Activated gamma-delta T cell (primary cell): ENCODE data around the gene RFC5.
"Not testable (repeated sequence)": the region's sequence is repeated elsewhere in the genome, so short reads cannot be mapped to it uniquely, and the experiment has no call there.

Experiments used
- DNase-seq: peaks from one replicate; lab custom pipeline; 2025; lab: John Stamatoyannopoulos, UW
- total RNA-seq, 2 donors: gene quantifications; one replicate each; lab custom pipeline; 2026; lab: John Stamatoyannopoulos, UW

RFC5 gene
- 31.1 to 32.4 reads per million in 2 donors for total RNA-seq

DNA sequence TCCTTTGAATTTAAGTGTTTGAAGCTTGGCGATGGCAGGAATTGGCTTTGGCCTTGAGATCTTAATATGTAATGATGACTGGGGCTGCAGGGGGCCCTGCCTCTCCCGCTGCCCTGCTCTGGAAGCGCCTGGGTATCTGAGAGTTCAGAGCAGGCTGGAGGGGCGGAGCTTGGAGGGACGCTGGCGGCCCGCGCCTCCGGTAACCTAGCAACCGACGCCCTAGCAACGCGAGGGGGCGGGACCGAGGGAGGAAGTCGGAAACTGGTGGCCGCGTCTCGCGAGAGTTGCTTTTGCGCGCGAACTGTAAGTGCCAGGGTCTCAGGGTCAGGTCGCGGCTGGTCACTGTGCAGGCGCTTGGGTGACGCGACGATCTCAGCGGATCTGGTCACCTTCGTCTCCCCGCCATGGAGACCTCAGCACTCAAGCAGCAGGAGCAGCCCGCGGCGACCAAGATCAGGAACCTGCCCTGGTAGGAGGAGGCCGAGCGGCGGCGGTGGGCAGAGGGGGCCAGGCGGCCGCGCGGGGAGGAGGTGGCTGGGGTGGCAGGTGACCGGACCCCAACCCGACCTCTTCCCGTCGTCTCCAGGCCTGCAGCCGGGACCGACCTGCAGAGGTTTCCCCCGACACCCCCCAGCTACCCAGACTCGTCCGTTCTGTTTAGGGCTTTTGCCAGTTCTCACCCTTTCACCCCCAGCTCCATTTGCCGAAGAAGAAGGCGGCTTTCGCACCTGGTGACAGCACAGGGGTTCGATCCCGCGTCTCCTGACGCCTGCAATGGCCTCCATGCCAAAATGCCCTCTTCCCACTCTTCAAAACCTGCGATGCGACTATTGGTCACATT, at the start of gene RFC5:
Gene RFC5, plus strand, starts transcription at position 280 of the 841 bp plus-strand sequence. Its CDS starts 125 bp downstream, at position 405.
- peak; percentile 92 for DNase-seq

GRCh38 chr12:117967043-117967442, 49.5 kb upstream of the RFC5 start:
- no peak for DNase-seq

- no peak for DNase-seq
These were observed 49.0 kb upstream of the RFC5 start for GRCh38 chr12:117967512-117967911.

DNA sequence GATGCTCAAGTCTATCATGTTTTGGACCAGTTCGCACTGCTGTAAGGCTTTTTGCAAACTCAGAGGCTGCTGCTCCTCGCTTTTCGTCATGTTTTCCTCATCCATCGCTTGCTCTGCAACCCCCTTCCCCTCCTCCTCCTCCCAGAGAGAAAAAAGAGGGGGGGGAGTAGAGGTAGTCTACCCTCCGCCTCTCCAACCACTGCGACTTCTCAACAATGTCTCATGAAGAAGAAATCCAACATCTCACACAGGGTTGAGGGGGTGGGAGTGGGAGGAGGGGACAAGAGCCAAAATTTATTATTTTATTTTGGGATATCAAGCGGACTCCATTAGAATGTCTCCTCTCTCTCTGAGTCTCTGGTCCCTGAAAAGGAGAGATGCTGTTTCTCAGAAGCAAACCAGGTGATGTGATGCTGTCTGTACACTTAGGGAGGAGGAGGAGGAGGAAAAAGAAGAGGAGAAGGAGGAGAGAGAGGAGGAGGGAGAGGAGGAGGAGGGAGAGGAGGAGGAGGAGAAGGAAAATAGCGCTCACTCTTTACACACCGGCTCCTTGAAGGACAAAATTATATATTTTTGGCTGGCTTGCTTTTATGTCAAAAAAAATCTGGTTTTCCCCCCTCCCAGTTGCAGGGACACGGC, 48.2 kb upstream of the RFC5 start:
- no peak for DNase-seq

GRCh38 chr12:117968826-117969659, 47.5 kb upstream of the RFC5 start, which contains the start of gene KSR2:
Gene KSR2 (minus strand): TSS chr12:117968990. CDS start chr12:117968255, 735 bp downstream.
- DNase-seq = no peak

GRCh38 chr12:117970334-117970733, 46.2 kb upstream of the RFC5 start:
- no peak for DNase-seq

DNA sequence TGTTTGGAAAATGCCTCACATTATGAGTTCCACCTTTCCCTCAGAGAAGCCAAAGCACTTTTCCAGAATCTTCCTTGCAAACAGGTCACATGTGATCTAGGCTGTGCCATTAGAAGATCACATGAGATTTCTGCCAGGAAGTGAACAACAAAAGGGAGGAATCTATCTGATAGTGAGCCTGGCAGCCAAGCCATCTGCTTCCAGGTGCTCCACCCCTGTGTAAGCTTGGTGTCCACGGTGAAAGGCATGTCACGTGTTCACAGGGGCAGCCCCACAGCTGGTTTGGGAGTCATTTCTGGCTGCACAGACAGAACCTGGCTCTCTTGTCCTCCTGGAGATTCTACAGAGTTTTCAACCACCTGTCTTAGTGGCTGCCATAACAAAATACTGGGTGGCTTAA, 44.2 kb upstream of the RFC5 start:
- DNase-seq = no peak

DNA sequence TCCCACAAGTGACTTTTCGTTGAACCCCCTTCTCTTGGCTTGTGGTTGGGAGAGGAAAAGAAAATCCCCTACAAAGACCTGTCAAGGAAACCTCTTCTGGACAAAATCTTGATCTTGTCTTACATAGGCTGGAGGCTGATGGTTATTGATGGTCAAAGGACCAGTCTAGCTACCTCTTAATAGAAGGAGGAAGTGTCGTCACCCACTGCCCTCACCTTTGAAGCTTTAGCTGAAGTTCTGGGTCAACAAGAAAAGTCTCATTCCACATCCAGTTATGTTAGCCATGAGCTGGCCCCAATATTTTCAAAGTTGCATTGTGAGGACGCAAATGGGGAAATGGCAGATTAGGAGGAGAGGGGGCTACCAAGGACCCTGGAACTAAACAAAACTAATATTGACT, 41.5 kb upstream of the RFC5 start:
- no peak for DNase-seq

DNA sequence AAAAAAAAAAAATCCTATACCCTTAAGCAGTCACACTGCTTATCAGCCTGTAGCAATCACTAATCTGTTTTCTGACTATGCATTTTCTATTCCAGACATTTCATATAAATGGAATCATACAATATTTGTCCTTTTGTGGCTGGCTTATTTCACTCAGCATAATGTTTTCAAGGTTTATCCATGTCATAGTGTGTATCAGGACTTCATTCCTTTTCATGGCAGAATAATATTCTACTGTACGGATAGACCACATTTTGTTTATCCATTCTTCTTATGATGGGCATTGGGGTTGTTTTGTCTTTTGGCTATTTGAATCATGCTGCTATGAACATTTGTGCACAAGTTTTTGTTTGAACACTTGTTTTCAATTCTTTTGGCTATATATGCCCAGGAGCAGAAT, 39.1 kb upstream of the RFC5 start:
- no peak for DNase-seq

DNA sequence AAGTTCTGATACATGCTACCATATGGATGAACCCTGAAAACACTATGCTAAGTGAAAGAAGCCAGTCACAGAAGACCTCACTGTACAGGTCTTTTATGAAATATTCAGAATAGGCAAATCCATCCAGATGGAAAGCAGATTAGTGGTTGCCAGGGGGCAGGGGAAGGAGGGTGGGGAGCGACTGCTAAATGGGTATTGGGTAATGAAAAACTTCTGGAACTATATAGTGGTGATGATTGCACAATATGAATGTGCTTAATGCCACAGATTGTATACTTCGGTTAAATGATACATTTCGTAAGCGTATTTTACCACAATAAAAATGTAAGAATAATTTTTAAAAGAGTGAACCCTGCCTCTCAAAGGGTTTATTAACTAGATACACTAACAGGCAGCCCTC, 35.9 kb upstream of the RFC5 start:
- no peak for DNase-seq

- no peak for DNase-seq
These were observed 35.2 kb upstream of the RFC5 start for GRCh38 chr12:117981267-117981666.

- no peak for DNase-seq
These were observed 31.3 kb upstream of the RFC5 start for GRCh38 chr12:117985182-117985581.

DNA sequence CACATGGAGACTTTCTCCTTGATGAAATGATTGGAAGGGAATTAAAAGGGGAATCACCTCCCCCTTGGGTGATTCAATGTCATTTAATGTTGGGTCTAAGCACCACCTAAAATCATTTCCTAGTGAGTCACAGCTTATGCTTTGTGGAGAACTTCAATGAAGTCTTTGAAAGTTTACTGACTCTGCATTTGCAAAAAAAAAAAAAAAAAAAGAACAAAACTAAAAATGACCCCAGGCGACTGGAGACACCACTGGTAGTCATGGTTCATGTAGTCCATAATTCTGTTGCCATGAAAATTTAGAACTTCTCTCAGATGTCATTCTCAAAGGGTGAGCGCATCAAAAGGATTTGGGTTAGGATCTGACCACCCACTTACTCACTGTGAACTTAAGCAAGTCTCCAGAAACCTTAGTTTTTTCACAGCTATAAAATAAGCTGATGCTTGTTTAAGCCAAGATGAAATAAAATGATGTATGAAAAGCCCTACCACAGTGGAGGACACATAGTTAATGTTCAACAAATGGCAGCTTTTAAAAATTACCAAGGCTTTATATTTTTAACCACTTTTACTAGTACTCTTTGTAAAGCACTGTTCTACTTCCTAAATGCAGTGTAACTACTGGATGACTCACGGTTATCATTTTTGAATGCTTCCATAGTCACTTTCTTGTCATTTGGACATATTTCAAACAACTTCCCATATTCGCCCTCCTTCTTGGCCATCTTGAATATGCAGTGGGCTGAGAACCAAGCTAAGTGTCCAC, 29.6 kb upstream of the RFC5 start:
- no peak for DNase-seq

- DNase-seq = no peak
These were observed 21.7 kb upstream of the RFC5 start for GRCh38 chr12:117994551-117995438.

- no peak for DNase-seq
These were observed 17.8 kb upstream of the RFC5 start for GRCh38 chr12:117998719-117999118.

GRCh38 chr12:117999806-118000205, 16.7 kb upstream of the RFC5 start:
- not testable (repeated sequence) for DNase-seq

DNA sequence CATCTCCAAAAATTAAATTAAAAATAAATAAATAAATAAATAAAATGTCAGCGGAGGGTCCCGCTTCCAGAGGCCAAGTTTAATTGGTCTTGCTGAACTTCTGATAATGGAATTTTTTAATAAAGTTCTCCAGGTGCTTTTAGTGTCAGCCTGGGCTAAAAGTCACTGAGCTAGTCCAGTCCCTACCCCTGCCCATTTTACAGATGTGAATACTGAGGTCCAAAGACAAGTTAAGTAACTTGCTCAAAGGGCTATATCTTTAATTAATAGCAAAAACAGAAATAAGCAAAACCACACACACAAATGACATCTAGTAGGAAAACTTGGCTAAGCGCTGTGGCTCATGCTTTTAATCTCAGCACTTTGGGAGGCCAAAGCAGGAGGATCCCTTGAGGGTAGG, 5.6 kb upstream of the RFC5 start:
- no peak for DNase-seq

- DNase-seq = no peak
These were observed 5.1 kb upstream of the RFC5 start for GRCh38 chr12:118011377-118011776.

- no peak for DNase-seq
These were observed 4.5 kb upstream of the RFC5 start for GRCh38 chr12:118011961-118012360.

DNA sequence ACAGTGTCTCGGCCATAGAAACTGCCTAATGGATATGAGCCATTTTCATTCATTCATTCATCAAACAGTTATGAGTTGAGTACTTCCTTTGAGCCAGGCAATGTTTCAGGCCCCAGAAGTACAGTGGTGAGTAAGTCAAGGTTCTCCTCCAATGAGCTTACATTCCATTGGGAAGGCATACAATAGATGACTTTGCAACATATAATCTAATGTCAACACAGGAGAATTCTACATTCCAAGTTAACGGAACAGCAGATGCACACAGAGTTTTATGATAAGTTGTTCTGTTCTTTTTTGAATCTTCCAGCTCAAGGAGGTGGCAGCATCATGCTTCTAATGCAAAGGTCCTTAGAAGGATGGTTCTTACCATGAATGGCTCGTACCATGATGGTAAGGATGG, 3.2 kb upstream of the RFC5 start:
- DNase-seq = no peak

DNA sequence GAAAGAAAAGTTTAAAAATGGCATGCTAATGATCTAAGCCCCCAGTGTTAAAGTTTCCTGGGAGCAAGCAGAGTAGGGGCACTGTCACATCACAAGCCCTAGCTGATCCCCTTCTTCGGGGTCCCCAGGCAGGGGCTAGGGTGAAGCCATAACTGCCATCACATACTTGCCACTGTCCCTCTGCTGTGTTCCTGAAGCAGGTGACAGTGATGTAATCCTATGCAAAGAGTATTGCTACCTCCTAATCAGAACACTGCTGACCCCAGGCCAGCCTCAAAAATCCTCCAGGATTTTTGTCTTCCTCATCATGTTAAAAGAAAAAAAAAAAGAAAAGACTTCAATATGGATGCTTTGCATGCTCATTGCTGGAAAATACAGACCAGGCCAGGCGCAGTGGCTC, 1.2 kb upstream of the RFC5 start:
- no peak for DNase-seq
